ENCODE results near the gene ATL1. TPM values are rescaled to one million over a fixed set of nuclear protein-coding genes. Genes with fewer than 3 reads are reported as not detected.

The ATL1 gene
- total RNA-seq, 1 donor from 2014 or later, result 7.4 TPM

GRCh38 chr14:50670196-50670865 lies 110.4 kb downstream of the ATL1 start:
- no peaks in the 10 kb centered on the region for H3K9me3 Mint-ChIP-seq (ENCODE audit: unreplicated experiment)
- H3K27ac Mint-ChIP-seq (ENCODE audit: unreplicated experiment), result no peak overlapping the region
- no peak for DNase-seq (ENCODE audit: extremely low spot score, unreplicated experiment)
- peaks cover 18% of the 10 kb centered on the region for H3K4me1 Mint-ChIP-seq (ENCODE audit: unreplicated experiment)
- H3K36me3 Mint-ChIP-seq (ENCODE audit: unreplicated experiment), result peaks cover under 1% of the 10 kb centered on the region
- no peaks in the 10 kb centered on the region for H3K27me3 Mint-ChIP-seq (ENCODE audit: unreplicated experiment)
- no peak overlapping the region for H3K4me3 Mint-ChIP-seq (ENCODE audit: unreplicated experiment)
- no peak for TF ChIP-seq CTCF (IDR thresholded peaks at IDR 0.05)

GRCh38 chr14:50670866-50671256 lies 110.9 kb downstream of the ATL1 start:
- Mint-ChIP-seq H3K4me3 (ENCODE audit: unreplicated experiment) (no peak overlapping the region), H3K9me3 (ENCODE audit: unreplicated experiment) (no peaks in the 10 kb centered on the region), H3K27me3 (ENCODE audit: unreplicated experiment) (no peaks in the 10 kb centered on the region), H3K36me3 (ENCODE audit: unreplicated experiment) (no peaks in the 10 kb centered on the region), H3K4me1 (ENCODE audit: unreplicated experiment) (peaks cover 21% of the 10 kb centered on the region), H3K27ac (ENCODE audit: unreplicated experiment) (no peak overlapping the region)
- DNase-seq (ENCODE audit: extremely low spot score, unreplicated experiment), result no peak
- TF ChIP-seq CTCF (IDR thresholded peaks at IDR 0.05), result no peak

- Mint-ChIP-seq H3K27ac (ENCODE audit: unreplicated experiment) (no peak overlapping the region), H3K36me3 (ENCODE audit: unreplicated experiment) (no peaks in the 10 kb centered on the region), H3K9me3 (ENCODE audit: unreplicated experiment) (peaks cover 2% of the 10 kb centered on the region), H3K4me3 (ENCODE audit: unreplicated experiment) (no peak overlapping the region), H3K4me1 (ENCODE audit: unreplicated experiment) (peaks cover 35% of the 10 kb centered on the region), H3K27me3 (ENCODE audit: unreplicated experiment) (no peaks in the 10 kb centered on the region)
- DNase-seq (ENCODE audit: extremely low spot score, unreplicated experiment), result no peak
- no peak for TF ChIP-seq CTCF (IDR thresholded peaks at IDR 0.05)
These were observed 115.7 kb downstream of the ATL1 start for GRCh38 chr14:50675597-50675996.

GRCh38 chr14:50676814-50677516 lies 117.0 kb downstream of the ATL1 start:
- H3K4me3 Mint-ChIP-seq (ENCODE audit: unreplicated experiment), result no peak overlapping the region
- H3K27ac Mint-ChIP-seq (ENCODE audit: unreplicated experiment), result peak overlapping the region; percentile 85
- H3K27me3 Mint-ChIP-seq (ENCODE audit: unreplicated experiment), result no peaks in the 10 kb centered on the region
- no peak for TF ChIP-seq CTCF (IDR thresholded peaks at IDR 0.05)
- H3K36me3 Mint-ChIP-seq (ENCODE audit: unreplicated experiment), result no peaks in the 10 kb centered on the region
- H3K4me1 Mint-ChIP-seq (ENCODE audit: unreplicated experiment), result peaks cover 35% of the 10 kb centered on the region
- no peak for DNase-seq (ENCODE audit: extremely low spot score, unreplicated experiment)
- peaks cover 7% of the 10 kb centered on the region for H3K9me3 Mint-ChIP-seq (ENCODE audit: unreplicated experiment)

GRCh38 chr14:50677527-50678063 lies 117.7 kb downstream of the ATL1 start:
- peaks cover 7% of the 10 kb centered on the region for H3K9me3 Mint-ChIP-seq (ENCODE audit: unreplicated experiment)
- H3K27me3 Mint-ChIP-seq (ENCODE audit: unreplicated experiment), result no peaks in the 10 kb centered on the region
- no peaks in the 10 kb centered on the region for H3K36me3 Mint-ChIP-seq (ENCODE audit: unreplicated experiment)
- H3K27ac Mint-ChIP-seq (ENCODE audit: unreplicated experiment), result peak overlapping the region; percentile 85
- TF ChIP-seq CTCF (IDR thresholded peaks at IDR 0.05), result no peak
- peak overlapping the region; percentile 15 for H3K4me3 Mint-ChIP-seq (ENCODE audit: unreplicated experiment)
- peaks cover 35% of the 10 kb centered on the region for H3K4me1 Mint-ChIP-seq (ENCODE audit: unreplicated experiment)
- DNase-seq (ENCODE audit: extremely low spot score, unreplicated experiment), result no peak
